Measurements from ENCODE around the gene MAFF. TPM values are rescaled to one million over a fixed set of nuclear protein-coding genes. Genes with fewer than 3 reads are reported as not detected.

Gene MAFF
- total and polyA plus RNA-seq, 9 of the 15 experiments (the other 6 are each of a cell fraction or from before 2014, with no cell fraction given): 0.51 to 8.0 (median 5.4) TPM

DNA sequence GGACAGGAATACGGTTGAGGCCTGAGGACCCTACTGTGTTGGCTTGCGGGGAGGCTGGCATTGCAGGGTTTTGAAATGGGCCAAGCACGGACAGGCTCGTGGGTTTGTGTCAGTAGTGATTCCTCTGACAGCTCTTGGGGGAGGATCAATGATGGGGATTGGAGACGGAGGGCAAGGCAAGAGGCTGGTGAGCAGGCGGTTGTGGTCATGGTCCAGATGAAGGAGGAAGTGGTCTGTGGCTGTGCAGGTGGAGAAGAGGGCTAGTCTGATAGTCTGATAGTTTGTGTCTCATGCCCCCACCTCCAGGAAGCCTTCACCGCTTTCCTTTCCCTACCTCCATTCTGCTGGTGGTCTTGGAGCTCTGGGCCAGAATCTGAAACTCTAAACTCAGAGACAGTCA lies 3.0 kb downstream of the MAFF start (continued):
- TF ChIP-seq, protein P1, sequence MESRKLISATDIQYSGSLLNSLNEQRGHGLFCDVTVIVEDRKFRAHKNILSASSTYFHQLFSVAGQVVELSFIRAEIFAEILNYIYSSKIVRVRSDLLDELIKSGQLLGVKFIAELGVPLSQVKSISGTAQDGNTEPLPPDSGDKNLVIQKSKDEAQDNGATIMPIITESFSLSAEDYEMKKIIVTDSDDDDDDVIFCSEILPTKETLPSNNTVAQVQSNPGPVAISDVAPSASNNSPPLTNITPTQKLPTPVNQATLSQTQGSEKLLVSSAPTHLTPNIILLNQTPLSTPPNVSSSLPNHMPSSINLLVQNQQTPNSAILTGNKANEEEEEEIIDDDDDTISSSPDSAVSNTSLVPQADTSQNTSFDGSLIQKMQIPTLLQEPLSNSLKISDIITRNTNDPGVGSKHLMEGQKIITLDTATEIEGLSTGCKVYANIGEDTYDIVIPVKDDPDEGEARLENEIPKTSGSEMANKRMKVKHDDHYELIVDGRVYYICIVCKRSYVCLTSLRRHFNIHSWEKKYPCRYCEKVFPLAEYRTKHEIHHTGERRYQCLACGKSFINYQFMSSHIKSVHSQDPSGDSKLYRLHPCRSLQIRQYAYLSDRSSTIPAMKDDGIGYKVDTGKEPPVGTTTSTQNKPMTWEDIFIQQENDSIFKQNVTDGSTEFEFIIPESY (CRISPR knock-in tag; IDR thresholded peaks at IDR 0.05): no peak
- TF ChIP-seq FOXA1 (IDR thresholded peaks at IDR 0.05; ENCODE audit: borderline replicate concordance) (no peak), RBFOX2 (IDR thresholded peaks at IDR 0.05; ENCODE audit: low read depth, low read length) (0 out of 2 replicates have a peak, but pooled peaks have one; percentile 17), BRCA1 (IDR thresholded peaks at IDR 0.05) (no peak), BRCA1 (CRISPR knock-in tag; IDR thresholded peaks at IDR 0.05) (no peak)
- TF ChIP-seq, protein P2, sequence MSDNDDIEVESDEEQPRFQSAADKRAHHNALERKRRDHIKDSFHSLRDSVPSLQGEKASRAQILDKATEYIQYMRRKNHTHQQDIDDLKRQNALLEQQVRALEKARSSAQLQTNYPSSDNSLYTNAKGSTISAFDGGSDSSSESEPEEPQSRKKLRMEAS (CRISPR knock-in tag; IDR thresholded peaks at IDR 0.05): peak; percentile 20; the same call in 1 of the 2 replicates

DNA sequence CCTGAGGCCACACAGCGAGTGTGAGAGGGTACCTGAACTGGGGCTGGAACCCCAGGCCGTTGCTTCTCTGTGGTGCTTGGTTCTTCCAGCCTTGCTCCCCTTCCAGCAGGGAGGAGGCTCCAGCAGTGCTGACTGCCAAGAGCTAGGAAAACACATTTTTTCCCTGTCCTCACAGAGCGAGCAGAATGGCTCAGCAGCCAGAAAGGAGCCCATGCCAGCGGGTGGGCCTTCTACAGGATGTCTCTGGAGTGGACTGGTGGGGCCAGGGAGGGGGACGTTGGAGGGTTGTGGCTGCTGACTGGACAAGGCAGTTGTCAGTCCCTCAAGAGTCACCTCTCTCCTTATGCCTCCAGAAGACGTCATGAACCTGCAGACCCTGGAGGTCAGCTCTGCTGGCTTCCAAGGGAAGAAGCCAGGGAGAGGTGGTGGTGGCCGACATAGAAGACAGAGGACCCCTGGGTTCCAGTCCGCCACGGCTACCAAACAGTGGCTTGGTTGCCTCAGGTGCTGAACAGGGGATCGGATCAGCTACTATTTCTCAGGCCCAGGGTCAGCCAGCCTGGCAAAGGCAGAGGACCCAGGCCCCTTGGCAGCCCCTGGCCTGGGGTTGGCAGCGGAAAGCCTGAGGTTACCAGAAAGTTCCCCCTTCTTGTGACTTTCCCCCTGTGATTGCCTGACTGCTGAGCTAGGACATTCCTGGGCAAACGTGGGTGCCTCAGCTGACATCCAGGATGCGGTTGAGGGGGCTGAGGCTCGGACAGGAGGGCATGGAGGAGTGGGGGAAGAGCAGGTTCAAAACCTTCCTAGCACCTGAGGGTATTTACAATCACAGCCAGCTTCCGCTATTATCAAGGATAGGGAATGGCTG lies 3.7 kb downstream of the MAFF start:
- DNase-seq (ENCODE audit: extremely low read depth in 1 of 4, low spot score in 3 of 4) (no peak), ATAC-seq (no peak), FAIRE-seq (no peak)
- no peak overlapping the region for H3K4me2 ChIP-seq (ENCODE audit: insufficient read depth, low read length)
- WGBS (ENCODE audit: insufficient coverage, low coverage, missing lambda C conversion rate): 77% methylated on average over 10 of the region's 15 CpGs
- no peak overlapping the region for H3K27ac ChIP-seq (ENCODE audit: extremely low read depth, low read depth, low read length)
- POLR2A ChIA-PET: interaction anchor here (0.6 to 4.9 kb wide), 6 partner anchors 7 to 123 kb away, joined by 3 to 44 read pairs (median 4); no protein-coding TSS in a partner anchor
- H3K79me2 ChIP-seq (ENCODE audit: control insufficient read depth, insufficient read depth, low read length): peaks cover 45% of the 10 kb centered on the region
- H3K27me3 ChIP-seq (ENCODE audit: control insufficient read depth in 2 of 2, insufficient read depth in 2 of 2, low read length in 2 of 2): no peaks in the 10 kb centered on the region
- no peak for TF ChIP-seq MAFK (IDR thresholded peaks at IDR 0.05; ENCODE audit: low read length)
- no peak for TF ChIP-seq GABPA (tag; conservative IDR thresholded peaks at IDR 0.05; ENCODE audit: low read depth)
- TF ChIP-seq, protein P3, sequence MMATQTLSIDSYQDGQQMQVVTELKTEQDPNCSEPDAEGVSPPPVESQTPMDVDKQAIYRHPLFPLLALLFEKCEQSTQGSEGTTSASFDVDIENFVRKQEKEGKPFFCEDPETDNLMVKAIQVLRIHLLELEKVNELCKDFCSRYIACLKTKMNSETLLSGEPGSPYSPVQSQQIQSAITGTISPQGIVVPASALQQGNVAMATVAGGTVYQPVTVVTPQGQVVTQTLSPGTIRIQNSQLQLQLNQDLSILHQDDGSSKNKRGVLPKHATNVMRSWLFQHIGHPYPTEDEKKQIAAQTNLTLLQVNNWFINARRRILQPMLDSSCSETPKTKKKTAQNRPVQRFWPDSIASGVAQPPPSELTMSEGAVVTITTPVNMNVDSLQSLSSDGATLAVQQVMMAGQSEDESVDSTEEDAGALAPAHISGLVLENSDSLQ (IDR thresholded peaks at IDR 0.05): no peak
- no peak for TF ChIP-seq GABPB1 (CRISPR knock-in tag; IDR thresholded peaks at IDR 0.05)
- TF ChIP-seq CHD2 (IDR thresholded peaks at IDR 0.05; ENCODE audit: low read depth, low read length): no peak
- H3K9me1 ChIP-seq (ENCODE audit: control insufficient read depth, insufficient read depth, low read length): no peaks in the 10 kb centered on the region
- peaks cover 4 to 22% of the 10 kb centered on the region in 2 experiments; a peak in 3 of 5 replicates for H3K4me1 ChIP-seq (replicated peaks in 1 of 2; ENCODE audit: control insufficient read depth in 2 of 2, insufficient read depth in 2 of 2, low read length in 2 of 2)
- CTCF ChIA-PET (ENCODE audit: low intra/inter-chr PET ratio): no interaction called here
- BruUV-seq (replicated peaks): no TSS peak
- in situ Hi-C loops (cut with MboI): no loop called here
- no peak overlapping the region for H3K4me3 ChIP-seq
- no peak overlapping the region for H2AFZ ChIP-seq (ENCODE audit: low read depth, low read length)
- peaks cover 3% of the 10 kb centered on the region; the same call in 1 of the 3 replicates for H3K36me3 ChIP-seq (ENCODE audit: control insufficient read depth, insufficient read depth, low read length)
- H3K9ac ChIP-seq (ENCODE audit: insufficient read depth in 1 of 2, low read depth in 2 of 2, low read length in 2 of 2): peak overlapping the region in 1 of 2 experiments; percentile 43; a peak in 2 of 4 replicates
- H3K9me3 ChIP-seq (replicated peaks; ENCODE audit: control insufficient read depth, insufficient read depth, low read depth, low read length): no peaks in the 10 kb centered on the region
- intact Hi-C loops (cut with micrococcal nuclease): loop anchor here (10.0 kb wide), 1 partner anchor 91 kb away; the partner anchor contains the start of gene BAIAP2L2
- peaks cover 18% of the 10 kb centered on the region; the same call in 1 of the 2 replicates for H4K20me1 ChIP-seq (replicated peaks; ENCODE audit: control insufficient read depth, insufficient read depth, low read length)
